Measurements from ENCODE around the gene NDUFV1. TPM values are rescaled to one million over a fixed set of nuclear protein-coding genes. Genes with fewer than 3 reads are reported as not detected.

NDUFV1 gene
- total RNA-seq, 4 donors from 2014 or later: 143 to 233 (median 165) TPM

- no peak for TF ChIP-seq CTCF (IDR thresholded peaks at IDR 0.05)
- ATAC-seq (ENCODE audit: low FRiP score) (no peak), DNase-seq (ENCODE audit: low spot score) (no peak)
Observed at GRCh38 chr11:67572305-67572704, 34.4 kb upstream of the NDUFV1 start.

- no peak for TF ChIP-seq CTCF (IDR thresholded peaks at IDR 0.05)
- no peak for DNase-seq (ENCODE audit: low spot score)
- no peak for ATAC-seq (ENCODE audit: low FRiP score)
Observed at GRCh38 chr11:67572747-67573419, 33.9 kb upstream of the NDUFV1 start.

GRCh38 chr11:67574938-67575337, 31.8 kb upstream of the NDUFV1 start:
- no peak for TF ChIP-seq CTCF (IDR thresholded peaks at IDR 0.05)
- no peak for DNase-seq (ENCODE audit: low spot score)
- no peak for ATAC-seq (ENCODE audit: low FRiP score)

GRCh38 chr11:67576735-67577475, 29.8 kb upstream of the NDUFV1 start:
- ATAC-seq (ENCODE audit: low FRiP score) (peak; percentile 48), DNase-seq (ENCODE audit: low spot score) (no peak)
- no peak for TF ChIP-seq CTCF (IDR thresholded peaks at IDR 0.05)

- DNase-seq (ENCODE audit: low spot score) (no peak), ATAC-seq (ENCODE audit: low FRiP score) (no peak)
- no peak for TF ChIP-seq CTCF (IDR thresholded peaks at IDR 0.05)
Observed at GRCh38 chr11:67577951-67578350, 28.8 kb upstream of the NDUFV1 start.

GRCh38 chr11:67581469-67581868, 25.3 kb upstream of the NDUFV1 start:
- ATAC-seq (ENCODE audit: low FRiP score) (no peak), DNase-seq (ENCODE audit: low spot score) (no peak)
- no peak for TF ChIP-seq CTCF (IDR thresholded peaks at IDR 0.05)

- ATAC-seq (ENCODE audit: low FRiP score) (no peak), DNase-seq (ENCODE audit: low spot score) (no peak)
- TF ChIP-seq CTCF (IDR thresholded peaks at IDR 0.05): no peak
Observed at GRCh38 chr11:67582011-67582410, 24.7 kb upstream of the NDUFV1 start.
